ENCODE data around the gene ZDHHC11. TPM values are rescaled to one million over a fixed set of nuclear protein-coding genes. Genes with fewer than 3 reads are reported as not detected.
"Not testable (repeated sequence)": the region's sequence is repeated elsewhere in the genome, so short reads cannot be mapped to it uniquely, and the experiment has no call there.

Gene ZDHHC11
- total and polyA plus RNA-seq, 5 experiments from 2014 or later, result 9.8 to 16.4 TPM; not detected in 3

- ATAC-seq, H3K4me1 Mint-ChIP-seq, H3K27me3 Mint-ChIP-seq, H3K36me3 Mint-ChIP-seq, POLR2A ChIA-PET, DNase-seq, H3K27ac Mint-ChIP-seq, H3K9me3 Mint-ChIP-seq, H3K4me3 Mint-ChIP-seq: not testable (repeated sequence)
These were observed 77.9 kb downstream of the ZDHHC11 start for GRCh38 chr5:772931-773330.

DNA sequence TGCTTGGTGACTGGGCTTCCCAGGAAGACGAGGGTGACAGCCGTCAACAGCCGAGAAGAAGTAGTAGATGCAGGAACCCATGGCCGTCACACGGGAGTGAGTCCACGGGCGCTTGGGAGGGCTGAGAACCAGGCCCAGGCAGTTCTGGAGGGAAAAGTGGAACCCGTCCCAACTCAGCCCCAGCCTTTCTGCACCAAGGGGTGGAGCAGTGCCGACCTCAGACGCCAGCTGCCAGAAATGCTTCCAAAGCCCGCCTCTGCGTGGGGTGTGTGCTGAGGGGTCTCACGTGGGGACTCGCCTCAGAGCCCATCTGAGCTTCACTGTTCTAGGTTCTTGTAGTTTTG lies 78.3 kb downstream of the ZDHHC11 start:
- H3K4me3 Mint-ChIP-seq, POLR2A ChIA-PET, H3K27me3 Mint-ChIP-seq, H3K4me1 Mint-ChIP-seq, ATAC-seq, H3K36me3 Mint-ChIP-seq, DNase-seq, H3K27ac Mint-ChIP-seq, H3K9me3 Mint-ChIP-seq: not testable (repeated sequence)

GRCh38 chr5:771841-772546 lies 78.8 kb downstream of the ZDHHC11 start:
- DNase-seq, H3K36me3 Mint-ChIP-seq, H3K27me3 Mint-ChIP-seq, ATAC-seq, H3K27ac Mint-ChIP-seq, H3K9me3 Mint-ChIP-seq, H3K4me1 Mint-ChIP-seq, H3K4me3 Mint-ChIP-seq, POLR2A ChIA-PET: not testable (repeated sequence)

DNA sequence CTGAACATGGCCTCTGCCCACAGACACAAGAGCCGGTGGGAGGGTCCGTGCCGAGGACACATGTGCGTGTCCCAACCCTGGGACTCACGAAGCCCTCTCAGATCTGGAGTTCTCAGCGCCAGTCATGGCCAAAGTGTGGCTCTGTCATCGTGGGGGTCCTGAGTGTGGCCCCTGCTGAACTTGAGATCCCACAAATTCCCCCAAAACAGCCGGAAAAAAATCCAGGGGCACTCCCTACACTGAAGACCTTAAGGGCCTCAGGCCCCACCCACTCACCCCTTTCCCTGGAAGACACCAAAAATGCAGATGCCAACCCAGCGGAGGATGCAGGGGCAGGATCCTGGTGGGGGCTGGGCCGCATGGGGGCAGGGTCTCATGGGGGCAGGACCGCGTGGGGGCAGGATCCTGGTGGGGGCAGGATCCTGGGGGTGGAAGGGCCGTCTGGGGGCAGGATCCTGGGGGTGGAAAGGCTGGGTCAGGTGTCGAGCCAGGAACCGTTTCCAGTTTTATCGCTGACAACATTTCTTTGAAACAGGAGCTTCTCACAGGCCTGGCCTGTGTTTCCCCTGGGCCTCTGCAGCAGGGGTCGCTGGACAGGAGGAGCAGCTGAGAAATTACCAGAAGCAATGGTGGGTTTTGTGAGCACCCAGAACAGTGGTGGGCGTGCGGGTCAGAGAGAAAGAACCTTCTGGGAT lies 79.6 kb downstream of the ZDHHC11 start:
- ATAC-seq, DNase-seq, H3K36me3 Mint-ChIP-seq, H3K4me1 Mint-ChIP-seq, H3K9me3 Mint-ChIP-seq, H3K4me3 Mint-ChIP-seq, POLR2A ChIA-PET, H3K27me3 Mint-ChIP-seq, H3K27ac Mint-ChIP-seq: not testable (repeated sequence)

- POLR2A ChIA-PET, H3K27me3 Mint-ChIP-seq, H3K4me3 Mint-ChIP-seq, H3K27ac Mint-ChIP-seq, H3K36me3 Mint-ChIP-seq, ATAC-seq, H3K4me1 Mint-ChIP-seq, DNase-seq, H3K9me3 Mint-ChIP-seq: not testable (repeated sequence)
These were observed 80.2 kb downstream of the ZDHHC11 start for GRCh38 chr5:770585-770984.

DNA sequence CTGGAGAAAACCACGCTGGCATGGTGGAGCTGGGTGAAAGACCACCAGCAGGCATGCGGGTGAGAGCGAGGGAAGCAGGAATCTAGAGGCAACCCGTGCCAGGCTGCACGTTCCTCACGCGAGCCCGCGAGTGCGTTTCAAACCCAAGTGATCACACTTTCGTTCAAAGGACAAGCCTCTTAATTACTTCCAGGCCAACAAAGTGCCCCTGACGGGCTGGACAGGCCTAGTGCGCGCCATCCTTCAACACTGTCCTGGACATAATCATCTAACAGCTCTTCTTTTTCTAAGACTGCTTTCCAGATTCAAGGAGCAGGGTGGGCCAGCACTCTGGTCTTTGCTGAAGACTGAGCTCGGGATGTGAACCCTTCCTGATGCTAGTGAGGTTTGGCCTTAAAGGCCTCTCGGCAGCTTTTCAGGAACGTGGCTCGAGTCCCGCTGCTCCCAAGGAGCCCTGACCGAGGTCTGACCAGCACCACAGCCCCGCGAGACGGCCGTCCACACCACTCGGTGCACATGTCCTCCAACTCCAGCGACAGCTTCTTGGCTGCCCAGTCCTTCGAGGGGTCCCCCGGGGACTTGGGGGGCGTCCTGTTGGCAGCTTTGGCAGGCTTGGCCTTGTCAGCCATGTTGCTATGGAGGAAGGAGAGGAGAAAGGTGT lies 81.2 kb downstream of the ZDHHC11 start:
- H3K36me3 Mint-ChIP-seq, H3K4me3 Mint-ChIP-seq, H3K9me3 Mint-ChIP-seq, ATAC-seq, H3K4me1 Mint-ChIP-seq, POLR2A ChIA-PET, H3K27me3 Mint-ChIP-seq: not testable (repeated sequence)
- peak overlapping the region in 1 of 10 donors; percentile 56 for H3K27ac Mint-ChIP-seq
- DNase-seq, result peak in 1 of 10 donors; percentile 11

DNA sequence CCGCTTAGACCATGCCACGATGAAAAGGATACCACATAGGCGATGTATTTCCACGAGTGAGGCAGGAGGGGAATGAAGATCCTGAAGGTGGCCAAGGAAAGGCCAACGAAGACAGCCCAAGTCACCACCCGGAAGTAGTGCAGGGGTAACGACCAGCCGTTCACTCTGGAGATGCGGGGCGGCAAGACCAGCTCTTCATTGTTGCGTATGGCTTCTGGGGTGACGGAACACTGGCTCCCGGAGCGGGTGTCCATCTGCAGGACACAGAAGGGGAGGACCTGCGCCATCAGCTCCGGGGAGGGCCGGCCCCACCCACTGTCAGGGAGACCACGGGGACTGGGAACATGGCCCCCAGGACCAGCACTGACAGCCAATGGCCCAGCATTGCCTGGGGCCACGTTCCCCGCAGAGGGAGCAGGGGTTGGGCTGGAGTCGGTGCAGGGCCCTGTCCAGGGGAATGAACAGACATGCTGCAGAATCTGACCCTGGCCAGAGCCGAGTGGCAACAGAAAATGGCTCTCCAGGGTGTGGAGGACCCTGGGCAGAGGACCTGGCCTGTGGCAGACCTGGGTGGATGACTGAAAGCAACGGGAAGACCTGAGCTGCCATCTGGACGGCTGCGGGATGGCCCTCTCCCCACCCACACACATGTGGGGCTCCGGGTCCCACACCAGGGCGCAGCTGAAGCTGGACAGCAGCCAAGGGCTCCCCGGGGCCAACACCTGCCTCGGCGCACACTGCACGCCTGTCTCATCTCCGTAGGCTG lies 83.9 kb downstream of the ZDHHC11 start:
- no peak overlapping the region for H3K27ac Mint-ChIP-seq
- H3K27me3 Mint-ChIP-seq, result peaks cover 0 to 1% (median 0%) of the 10 kb centered on the region in 5 donors
- H3K4me3 Mint-ChIP-seq, result no peak overlapping the region
- no peaks in the 10 kb centered on the region for H3K9me3 Mint-ChIP-seq
- peaks cover 0 to 2% (median 0%) of the 10 kb centered on the region in 4 donors for H3K4me1 Mint-ChIP-seq
- POLR2A ChIA-PET, result no interaction called here
- ATAC-seq, result no peak
- no peak for DNase-seq
- H3K36me3 Mint-ChIP-seq, result no peaks in the 10 kb centered on the region

DNA sequence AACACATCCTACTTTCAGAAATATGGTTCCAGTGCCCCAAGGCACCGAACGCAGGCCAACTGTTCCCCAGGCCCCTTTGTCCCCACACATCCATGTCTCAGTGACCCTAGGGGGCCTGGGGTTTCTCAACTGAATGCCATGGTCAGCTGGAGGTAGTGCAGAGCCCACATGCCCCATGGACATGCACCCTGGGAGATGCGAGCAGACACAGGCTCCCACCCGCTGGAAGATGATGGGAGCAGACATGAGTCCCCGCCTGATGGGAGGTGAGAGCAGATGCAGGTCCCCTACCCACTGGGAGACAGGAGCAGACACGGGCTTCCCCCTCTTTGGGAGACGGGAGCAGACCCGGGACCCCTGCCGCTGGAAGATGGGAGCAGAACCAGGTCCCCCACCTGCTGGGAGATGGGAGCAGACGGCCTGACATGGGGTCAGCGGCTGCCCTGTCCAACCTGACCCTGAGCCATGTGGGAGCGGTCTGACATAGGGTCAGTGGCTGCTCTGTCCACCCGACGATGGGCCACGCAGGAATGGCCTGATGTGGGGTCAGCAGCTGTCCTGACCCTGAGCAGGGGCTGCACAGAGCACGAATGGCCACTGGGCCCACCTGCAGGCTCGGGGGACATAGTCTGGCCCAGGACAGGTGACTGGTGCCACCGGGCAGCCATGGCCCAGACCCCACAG lies 84.7 kb downstream of the ZDHHC11 start:
- Mint-ChIP-seq H3K4me3 (no peak overlapping the region), H3K27ac (no peak overlapping the region), H3K9me3 (no peaks in the 10 kb centered on the region), H3K4me1 (peaks cover 0 to 2% (median 0%) of the 10 kb centered on the region in 4 donors), H3K27me3 (peaks cover 0 to 1% (median 0%) of the 10 kb centered on the region in 5 donors), H3K36me3 (no peaks in the 10 kb centered on the region)
- no peak for ATAC-seq
- DNase-seq, result peak in 1 of 10 donors; percentile 17
- POLR2A ChIA-PET, result no interaction called here

DNA sequence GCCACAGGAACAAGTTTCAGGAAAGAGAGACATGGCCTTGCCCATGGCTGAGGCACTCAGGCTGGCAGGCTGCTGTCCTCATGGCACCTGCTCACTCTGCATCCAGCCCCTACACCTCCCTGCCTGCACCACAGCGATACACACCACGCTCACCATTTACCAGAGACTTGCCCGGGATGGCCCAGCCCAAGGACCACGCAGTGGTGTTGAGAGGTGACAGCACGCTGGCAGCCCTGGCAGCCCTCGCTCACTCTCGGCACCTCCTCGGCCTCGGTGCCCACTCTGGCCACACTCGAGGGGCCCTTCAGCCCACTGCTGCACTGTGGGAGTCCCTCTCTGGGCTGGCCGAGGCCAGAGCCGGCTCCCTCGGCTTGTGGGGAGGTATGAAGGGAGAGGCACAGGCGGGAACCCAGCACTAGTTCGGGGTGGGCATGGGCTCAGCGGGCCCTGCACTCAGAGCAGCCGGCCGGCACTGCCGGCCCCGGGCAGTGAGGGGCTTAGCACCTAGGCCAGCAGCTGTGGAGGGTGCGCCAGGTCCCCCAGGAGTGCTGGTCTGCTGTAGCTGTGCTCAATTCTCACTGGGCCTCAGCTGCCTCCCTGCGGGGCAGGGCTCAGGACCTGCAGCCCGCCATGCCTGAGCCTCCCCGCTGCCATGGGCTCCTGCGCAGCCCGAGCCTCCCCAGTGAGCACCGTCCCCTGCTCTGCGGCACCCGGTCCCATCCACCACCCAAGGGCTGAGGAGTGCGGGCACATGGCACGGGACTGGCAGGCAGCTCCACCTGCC lies 86.6 kb downstream of the ZDHHC11 start:
- H3K4me1 Mint-ChIP-seq, result peaks cover 3 to 8% (median 3%) of the 10 kb centered on the region in 4 donors
- H3K27me3 Mint-ChIP-seq, result peaks cover 1 to 12% (median 2%) of the 10 kb centered on the region in 5 donors
- H3K36me3 Mint-ChIP-seq, result no peaks in the 10 kb centered on the region
- DNase-seq, result peak in 1 of 10 donors; percentile 16
- H3K27ac Mint-ChIP-seq, result no peak overlapping the region
- POLR2A ChIA-PET, result no interaction called here
- no peak for ATAC-seq
- H3K9me3 Mint-ChIP-seq, result no peaks in the 10 kb centered on the region
- no peak overlapping the region for H3K4me3 Mint-ChIP-seq

- Mint-ChIP-seq H3K27me3 (peaks cover 1 to 19% (median 5%) of the 10 kb centered on the region in 5 donors), H3K9me3 (no peaks in the 10 kb centered on the region), H3K36me3 (no peaks in the 10 kb centered on the region), H3K4me1 (peaks cover 7 to 12% (median 8%) of the 10 kb centered on the region in 4 donors), H3K27ac (peak overlapping the region in 1 of 10 donors; percentile 80), H3K4me3 (no peak overlapping the region)
- DNase-seq (no peak), ATAC-seq (no peak)
- POLR2A ChIA-PET, result no interaction called here
These were observed 87.4 kb downstream of the ZDHHC11 start for GRCh38 chr5:763397-763796.

DNA sequence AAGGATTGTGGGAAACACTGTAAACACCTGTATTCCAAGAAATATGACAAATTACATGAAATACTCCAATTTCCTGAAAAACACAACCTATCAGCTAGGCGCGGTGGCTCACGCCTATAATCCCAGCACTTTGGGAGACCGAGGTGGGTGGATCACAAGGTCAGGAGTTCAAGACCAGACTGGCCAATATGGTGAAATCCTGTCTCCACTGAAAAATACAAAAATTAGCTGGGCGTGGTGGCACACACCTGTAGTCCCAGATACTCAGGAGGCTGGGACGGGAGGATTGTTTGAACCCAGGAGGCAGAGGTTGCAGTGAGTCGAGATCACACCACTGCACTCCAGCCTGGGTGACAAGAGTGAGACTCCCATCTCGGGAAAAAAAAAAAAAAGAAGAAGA lies 87.8 kb downstream of the ZDHHC11 start:
- Mint-ChIP-seq H3K4me1 (peaks cover 7 to 12% (median 8%) of the 10 kb centered on the region in 4 donors), H3K27ac (peak overlapping the region in 1 of 10 donors; percentile 15), H3K27me3 (peaks cover 1 to 19% (median 5%) of the 10 kb centered on the region in 5 donors)
- H3K4me3 Mint-ChIP-seq, H3K9me3 Mint-ChIP-seq, H3K36me3 Mint-ChIP-seq, POLR2A ChIA-PET, ATAC-seq, DNase-seq: not testable (repeated sequence)
